Measurements from ENCODE around the gene MNX1.

MNX1 gene

DNA sequence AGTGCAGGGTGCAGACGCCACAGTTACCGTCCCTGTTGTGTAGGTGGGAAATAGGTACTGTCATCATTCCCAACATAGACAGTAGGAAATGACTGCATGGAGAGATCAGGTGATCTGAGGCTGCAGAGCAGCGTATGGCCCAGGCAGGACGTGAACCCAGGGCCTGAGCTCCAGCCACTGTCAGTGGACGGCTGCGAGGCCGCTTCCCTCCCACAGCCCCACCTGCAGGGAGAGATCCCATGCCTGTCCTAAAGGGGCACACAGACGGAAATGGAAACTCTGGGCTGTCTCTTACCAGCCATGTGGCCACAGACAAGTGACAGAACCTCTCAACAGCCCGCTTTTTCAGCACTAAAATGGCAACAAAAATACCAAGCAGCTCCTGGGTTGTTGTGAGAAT lies 44.5 kb upstream of the MNX1 start:
- no peak overlapping the region for H3K4me3 ChIP-seq (ENCODE audit: low read depth, low read length)
- no peak for DNase-seq (ENCODE audit: low read depth)
- TF ChIP-seq, protein P1, sequence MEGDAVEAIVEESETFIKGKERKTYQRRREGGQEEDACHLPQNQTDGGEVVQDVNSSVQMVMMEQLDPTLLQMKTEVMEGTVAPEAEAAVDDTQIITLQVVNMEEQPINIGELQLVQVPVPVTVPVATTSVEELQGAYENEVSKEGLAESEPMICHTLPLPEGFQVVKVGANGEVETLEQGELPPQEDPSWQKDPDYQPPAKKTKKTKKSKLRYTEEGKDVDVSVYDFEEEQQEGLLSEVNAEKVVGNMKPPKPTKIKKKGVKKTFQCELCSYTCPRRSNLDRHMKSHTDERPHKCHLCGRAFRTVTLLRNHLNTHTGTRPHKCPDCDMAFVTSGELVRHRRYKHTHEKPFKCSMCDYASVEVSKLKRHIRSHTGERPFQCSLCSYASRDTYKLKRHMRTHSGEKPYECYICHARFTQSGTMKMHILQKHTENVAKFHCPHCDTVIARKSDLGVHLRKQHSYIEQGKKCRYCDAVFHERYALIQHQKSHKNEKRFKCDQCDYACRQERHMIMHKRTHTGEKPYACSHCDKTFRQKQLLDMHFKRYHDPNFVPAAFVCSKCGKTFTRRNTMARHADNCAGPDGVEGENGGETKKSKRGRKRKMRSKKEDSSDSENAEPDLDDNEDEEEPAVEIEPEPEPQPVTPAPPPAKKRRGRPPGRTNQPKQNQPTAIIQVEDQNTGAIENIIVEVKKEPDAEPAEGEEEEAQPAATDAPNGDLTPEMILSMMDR (IDR thresholded peaks at IDR 0.05; ENCODE audit: control insufficient read depth, extremely low read depth, insufficient read depth), result no peak

DNA sequence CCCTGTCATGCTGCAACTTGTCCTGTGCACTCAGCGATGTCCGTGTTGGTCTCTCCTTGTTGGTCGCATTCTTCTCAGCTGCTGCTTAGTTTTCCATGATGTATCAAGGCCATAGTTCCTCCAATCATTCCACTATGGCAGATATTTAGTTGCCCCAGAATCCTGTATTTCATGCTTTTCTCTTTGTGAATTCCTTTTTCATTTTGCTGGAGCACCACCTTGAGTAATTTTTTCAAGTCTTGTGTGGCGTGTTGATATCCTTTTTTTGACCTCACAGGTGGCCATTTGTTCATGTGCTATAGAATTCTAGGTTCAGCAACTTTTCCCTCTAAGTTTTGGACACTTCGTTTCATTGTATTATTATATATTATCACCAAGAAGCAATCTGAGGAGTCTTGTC lies 42.7 kb upstream of the MNX1 start:
- TF ChIP-seq, protein P1 (IDR thresholded peaks at IDR 0.05; ENCODE audit: control insufficient read depth, extremely low read depth, insufficient read depth), result no peak
- no peak overlapping the region for H3K4me3 ChIP-seq (ENCODE audit: low read depth, low read length)

DNA sequence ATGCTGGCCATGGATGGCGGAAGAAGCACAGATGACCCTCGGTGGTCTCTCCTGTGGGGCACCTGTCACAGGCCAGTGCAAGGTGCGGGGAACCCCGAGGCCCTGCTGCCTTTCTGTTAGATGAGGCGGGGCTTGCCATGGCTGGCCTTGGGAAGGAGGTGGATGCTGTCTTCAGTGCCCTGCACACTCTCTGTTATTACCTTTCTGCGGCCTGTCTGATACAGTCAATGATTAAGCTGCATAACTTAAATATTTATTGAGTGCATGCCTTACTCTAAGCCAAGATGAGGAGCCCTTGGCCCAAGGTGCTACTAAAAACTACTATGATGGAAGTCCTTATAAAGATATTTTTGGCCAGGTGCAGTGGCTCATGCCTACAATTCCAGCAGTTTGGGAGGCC lies 36.7 kb upstream of the MNX1 start:
- no peak for DNase-seq (ENCODE audit: low read depth)
- TF ChIP-seq, protein P1 (IDR thresholded peaks at IDR 0.05; ENCODE audit: control insufficient read depth, extremely low read depth, insufficient read depth), result no peak
- H3K4me3 ChIP-seq (ENCODE audit: low read depth, low read length), result no peak overlapping the region

More for the DNA sequence above, 42.7 kb upstream of the MNX1 start:
- no peak for DNase-seq (ENCODE audit: low read depth)

- H3K4me3 ChIP-seq (ENCODE audit: low read depth, low read length), result no peak overlapping the region
- DNase-seq (ENCODE audit: low read depth), result no peak
- TF ChIP-seq, protein P1 (IDR thresholded peaks at IDR 0.05; ENCODE audit: control insufficient read depth, extremely low read depth, insufficient read depth), result no peak
These were observed 36.2 kb upstream of the MNX1 start for GRCh38 chr7:157046681-157047080.

- no peak overlapping the region for H3K4me3 ChIP-seq (ENCODE audit: low read depth, low read length)
- no peak for DNase-seq (ENCODE audit: low read depth)
- TF ChIP-seq, protein P1 (IDR thresholded peaks at IDR 0.05; ENCODE audit: control insufficient read depth, extremely low read depth, insufficient read depth), result no peak
These were observed 34.6 kb upstream of the MNX1 start for GRCh38 chr7:157044943-157045660.

- TF ChIP-seq, protein P1 (IDR thresholded peaks at IDR 0.05; ENCODE audit: control insufficient read depth, extremely low read depth, insufficient read depth), result no peak
- DNase-seq (ENCODE audit: low read depth), result no peak
- H3K4me3 ChIP-seq (ENCODE audit: low read depth, low read length), result no peak overlapping the region
These were observed 33.8 kb upstream of the MNX1 start for GRCh38 chr7:157044147-157044687.

- no peak overlapping the region for H3K4me3 ChIP-seq (ENCODE audit: low read depth, low read length)
- TF ChIP-seq, protein P1 (IDR thresholded peaks at IDR 0.05; ENCODE audit: control insufficient read depth, extremely low read depth, insufficient read depth), result no peak
- no peak for DNase-seq (ENCODE audit: low read depth)
These were observed 33.3 kb upstream of the MNX1 start for GRCh38 chr7:157043745-157044144.

All from LNCaP clone FGC (cell line).